ENCODE measurements around the gene TRIM15. TPM values are rescaled to one million over a fixed set of nuclear protein-coding genes. Genes with fewer than 3 reads are reported as not detected.

The TRIM15 gene
- total RNA-seq, 2 donors from 2014 or later, result 58.8 to 62.5 TPM

DNA sequence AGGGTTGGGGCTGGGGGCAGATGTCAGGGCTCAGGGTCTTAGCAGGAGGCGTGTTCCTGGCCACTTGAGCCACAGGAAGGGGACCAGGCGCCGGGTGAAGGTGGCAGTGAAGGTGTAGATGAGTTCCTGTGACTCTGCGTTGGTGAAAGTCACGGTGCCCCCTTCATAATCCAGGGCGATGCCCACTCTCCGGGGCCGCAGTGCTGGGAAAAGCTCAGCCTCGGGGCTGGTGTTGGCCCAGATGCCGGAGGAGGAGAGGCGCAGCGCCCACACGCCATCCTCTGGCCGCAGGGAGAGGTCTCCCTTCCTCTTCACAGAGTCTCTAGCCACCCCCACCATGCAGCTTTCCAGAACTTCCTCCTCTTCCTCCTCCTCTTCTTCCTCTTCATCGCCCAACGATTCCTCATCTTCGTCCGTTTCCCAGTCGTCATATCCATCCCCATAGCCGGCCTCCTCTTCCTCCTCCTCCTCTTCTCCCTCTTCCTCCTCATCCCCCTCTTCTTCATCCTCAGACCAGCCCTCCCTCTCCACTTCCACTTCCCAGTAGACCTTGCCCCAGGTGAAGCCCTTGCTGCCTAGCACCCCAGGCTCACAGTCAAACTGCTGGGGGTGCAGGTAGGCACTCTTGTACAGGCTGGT, 22.6 kb downstream of the TRIM15 start:
- no peak for DNase-seq
- intact Hi-C loops (cut with DNase I, micrococcal nuclease), result no loop called here
- peak; percentile 9 for ATAC-seq

DNA sequence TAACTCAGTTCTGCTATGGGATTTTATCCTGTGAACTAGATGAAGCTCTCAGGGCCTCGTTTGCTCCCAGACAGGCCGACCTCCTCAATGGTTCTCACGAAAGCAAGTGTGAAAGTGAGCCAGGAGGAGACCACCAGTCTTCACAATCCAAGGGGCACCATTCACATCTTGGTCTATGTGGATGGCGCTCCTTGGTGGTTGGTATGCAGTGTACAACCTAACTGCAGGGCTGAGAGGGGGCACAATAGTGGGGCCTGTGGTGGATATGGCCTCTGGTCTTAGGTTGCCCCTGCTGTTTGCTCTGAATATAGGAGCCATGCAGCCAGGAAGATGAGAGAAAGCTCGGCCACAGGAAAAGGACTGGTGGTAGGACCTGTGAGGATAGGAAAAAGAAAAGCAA, 25.2 kb downstream of the TRIM15 start:
- DNase-seq (no peak), ATAC-seq (no peak)
- intact Hi-C loops (cut with DNase I, micrococcal nuclease), result no loop called here

- ATAC-seq (no peak), DNase-seq (no peak)
- intact Hi-C loops (cut with DNase I, micrococcal nuclease), result no loop called here
Measured at GRCh38 chr6:30192076-30192475, 28.7 kb downstream of the TRIM15 start.

DNA sequence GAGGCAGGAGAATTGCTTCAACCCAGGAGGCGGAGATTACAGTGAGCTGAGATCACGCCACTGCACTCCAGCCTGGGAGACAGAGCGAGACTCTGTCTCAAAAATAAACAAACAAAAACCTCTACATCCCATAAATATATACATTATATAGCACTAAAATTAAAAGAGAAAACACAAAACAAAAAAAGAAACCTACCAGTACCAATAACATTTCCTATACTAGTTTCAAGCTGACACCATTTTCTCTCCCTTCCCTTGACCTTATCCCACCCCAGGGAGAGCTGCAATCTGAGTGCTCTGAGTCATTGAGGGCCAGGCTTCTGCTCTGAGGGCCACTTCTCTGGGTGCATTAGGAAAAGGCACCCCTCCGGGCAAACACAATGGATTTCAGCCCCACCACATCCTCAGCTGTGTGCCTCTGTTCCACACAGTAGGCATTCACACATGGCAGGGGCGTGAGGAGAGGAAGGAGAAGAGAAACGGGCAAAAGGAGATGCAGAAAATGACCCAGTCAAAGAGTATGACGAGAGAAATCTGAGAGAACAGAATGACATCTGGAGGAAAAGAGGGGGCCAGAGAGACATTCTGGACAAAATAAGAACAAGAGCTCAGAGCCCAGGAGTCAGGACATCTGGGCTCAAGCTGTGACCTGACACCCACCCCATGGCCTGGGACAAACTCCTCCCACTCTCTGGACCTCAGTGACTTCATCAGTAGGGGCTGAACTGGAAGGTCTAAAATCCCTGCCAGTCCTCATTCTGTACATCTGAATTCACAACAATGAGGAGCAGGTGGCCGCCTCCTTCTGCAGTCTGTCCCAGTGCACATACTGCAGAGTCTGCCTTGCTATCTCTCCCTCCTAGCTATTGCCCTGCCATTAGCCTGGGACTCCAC, 31.7 kb downstream of the TRIM15 start:
- ATAC-seq (no peak), DNase-seq (no peak)
- intact Hi-C loops (cut with DNase I, micrococcal nuclease), result no loop called here

- DNase-seq (no peak), ATAC-seq (no peak)
- intact Hi-C loops (cut with DNase I, micrococcal nuclease), result no loop called here
Measured at GRCh38 chr6:30195951-30196350, 32.6 kb downstream of the TRIM15 start.

DNA sequence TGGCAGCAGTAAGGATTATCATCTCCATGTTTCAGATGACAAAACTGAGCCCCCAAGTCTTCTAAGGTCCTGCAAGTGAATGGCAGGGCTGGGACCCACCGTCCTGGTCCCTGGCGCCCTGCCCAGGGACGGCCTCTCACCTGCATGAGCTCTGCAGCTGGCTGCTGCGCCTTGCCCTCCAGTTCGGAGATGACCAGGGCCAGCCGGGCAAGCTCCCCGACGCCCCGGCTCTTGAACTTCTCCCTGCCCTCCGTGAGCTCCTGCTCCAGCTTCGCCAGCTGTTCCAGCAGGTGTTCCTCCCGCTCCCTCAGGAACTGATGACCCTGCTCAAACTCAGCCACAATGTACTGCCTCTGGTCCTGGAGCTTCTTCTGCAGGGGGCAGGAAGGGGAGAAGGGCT, 33.0 kb downstream of the TRIM15 start:
- DNase-seq (no peak), ATAC-seq (no peak)
- intact Hi-C loops (cut with DNase I, micrococcal nuclease), result no loop called here

- intact Hi-C loops (cut with DNase I, micrococcal nuclease), result no loop called here
- ATAC-seq (no peak), DNase-seq (no peak)
Measured at GRCh38 chr6:30198166-30199084, 35.1 kb downstream of the TRIM15 start.

- intact Hi-C loops (cut with DNase I, micrococcal nuclease), result no loop called here
- DNase-seq, result no peak
- ATAC-seq, result no peak
Measured at GRCh38 chr6:30200551-30201281, 37.4 kb downstream of the TRIM15 start.

GRCh38 chr6:30202366-30202765, 39.0 kb downstream of the TRIM15 start:
- ATAC-seq (no peak), DNase-seq (no peak)
- intact Hi-C loops (cut with DNase I, micrococcal nuclease), result no loop called here

DNA sequence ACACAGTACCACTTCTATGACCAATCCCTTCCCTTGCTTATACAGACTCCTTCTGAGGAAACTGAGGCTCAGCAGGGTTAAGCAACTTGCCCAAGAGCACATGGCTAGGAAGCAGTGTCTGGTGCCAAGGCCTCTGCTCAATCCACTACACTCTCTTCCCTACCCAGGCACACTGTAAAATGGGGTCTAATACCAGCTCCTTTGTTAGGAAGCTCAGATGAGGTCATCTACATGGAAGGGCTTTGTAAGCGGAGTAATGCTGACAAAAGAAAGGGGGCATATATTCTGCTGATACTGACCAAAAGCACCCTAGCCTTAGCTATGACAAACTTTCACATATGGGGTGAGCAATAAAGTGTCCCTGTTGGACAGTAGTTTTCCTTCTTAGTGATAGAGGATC, 40.8 kb downstream of the TRIM15 start:
- DNase-seq, result no peak
- intact Hi-C loops (cut with DNase I, micrococcal nuclease), result no loop called here
- no peak for ATAC-seq

DNA sequence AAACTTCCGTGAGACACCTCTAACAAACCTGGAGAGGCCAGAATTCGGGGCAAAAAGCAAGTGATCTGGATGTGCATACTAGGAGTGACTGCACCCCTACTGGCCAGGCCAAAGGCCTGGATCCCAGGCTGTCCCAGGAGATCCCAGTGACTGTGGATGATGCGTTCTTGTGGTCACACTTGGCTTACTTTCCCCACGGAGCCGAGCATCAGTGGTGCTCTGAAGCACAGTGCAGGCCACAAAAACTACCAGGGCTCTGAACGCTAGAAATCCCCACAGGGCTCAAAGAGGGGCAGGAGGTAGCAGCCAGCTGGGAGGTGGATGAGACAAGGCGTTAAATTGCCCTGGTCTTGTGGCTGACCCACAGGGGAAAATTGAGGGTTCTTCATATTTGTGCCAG, 42.8 kb downstream of the TRIM15 start:
- ATAC-seq (no peak), DNase-seq (no peak)
- intact Hi-C loops (cut with DNase I, micrococcal nuclease), result no loop called here

DNA sequence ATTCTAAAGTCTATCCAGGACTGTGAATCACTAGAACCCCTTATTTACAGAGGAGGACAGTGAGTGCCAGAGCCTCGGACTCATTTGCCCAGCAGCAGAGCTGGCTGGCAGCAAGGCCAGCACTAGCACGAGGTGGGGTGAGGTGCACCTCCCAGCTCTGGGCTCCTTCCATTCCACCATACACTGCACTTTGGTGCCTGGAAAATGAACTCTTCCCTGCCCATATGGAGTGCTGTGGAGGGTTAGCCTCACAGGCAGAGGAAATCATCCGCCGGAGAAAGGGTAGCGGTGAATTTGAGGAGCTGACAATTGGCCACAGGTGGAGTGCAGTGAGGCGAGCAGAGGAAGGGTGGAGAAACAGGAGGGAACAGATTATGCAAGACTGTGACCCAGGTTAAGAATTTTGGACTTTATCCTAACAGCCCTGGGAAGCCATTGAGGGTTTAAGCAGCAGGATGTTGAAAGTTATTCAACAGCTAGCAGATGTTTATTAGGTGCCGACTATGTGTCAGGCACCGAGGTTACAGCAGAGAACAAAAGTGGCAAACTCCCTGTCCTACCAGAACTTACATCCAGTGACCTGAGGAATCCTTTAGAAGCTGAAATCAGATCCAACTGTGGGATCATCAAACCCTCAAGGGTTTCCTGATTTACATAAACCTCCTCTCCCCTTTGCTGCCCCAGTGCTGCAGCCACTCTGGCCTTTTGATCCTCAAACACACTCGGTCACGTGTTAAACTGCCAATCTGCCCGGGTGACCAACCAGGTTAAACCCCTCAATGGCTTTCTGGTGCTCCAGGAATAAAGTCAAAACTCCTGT, 43.7 kb downstream of the TRIM15 start:
- DNase-seq, result peak in 1 of 2 donors; percentile 37
- peak; percentile 73 for ATAC-seq

DNA sequence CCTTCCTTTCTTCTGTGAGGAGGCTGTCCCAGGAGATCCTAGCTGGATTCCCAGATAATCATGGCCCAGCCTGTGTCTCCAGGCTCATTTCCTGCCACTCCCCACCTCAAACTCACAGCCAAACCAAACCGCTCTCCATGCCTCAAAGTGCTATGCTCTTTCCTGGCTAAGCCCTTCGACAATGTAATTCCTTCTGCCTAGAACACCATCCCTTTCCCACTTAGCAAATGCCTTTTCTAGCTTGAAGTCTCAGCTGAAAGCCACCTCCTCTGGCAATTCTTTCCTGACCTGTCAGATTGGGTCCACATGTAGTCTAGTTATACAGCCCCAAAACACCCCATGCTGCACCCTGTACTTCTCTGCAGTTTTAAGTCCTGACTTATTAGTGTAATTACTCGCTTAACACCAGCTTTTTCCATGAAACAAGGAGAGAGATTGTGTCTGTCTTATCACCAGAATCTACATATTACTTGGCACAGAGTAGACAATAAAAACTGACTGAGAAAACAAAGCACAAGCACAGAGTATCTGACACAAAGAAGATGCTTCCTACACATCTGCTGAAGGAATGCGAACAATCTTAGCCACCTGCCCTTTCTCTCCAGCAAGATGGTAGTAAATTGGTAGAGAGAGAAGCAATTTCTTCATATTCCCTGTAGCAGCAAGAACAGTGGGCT, 44.4 kb downstream of the TRIM15 start:
- DNase-seq (peak in 1 of 2 donors; percentile 32), ATAC-seq (peak; percentile 66)
- intact Hi-C loops (cut with DNase I, micrococcal nuclease), result no loop called here

More for the DNA sequence above, 43.7 kb downstream of the TRIM15 start:
- intact Hi-C loops (cut with DNase I, micrococcal nuclease), result no loop called here

GRCh38 chr6:30211306-30211705, 48.0 kb downstream of the TRIM15 start:
- DNase-seq (no peak), ATAC-seq (no peak)
- intact Hi-C loops (cut with DNase I, micrococcal nuclease), result no loop called here

GRCh38 chr6:30211899-30212298, 48.6 kb downstream of the TRIM15 start:
- ATAC-seq, result no peak
- no peak for DNase-seq
- intact Hi-C loops (cut with DNase I, micrococcal nuclease), result no loop called here

DNA sequence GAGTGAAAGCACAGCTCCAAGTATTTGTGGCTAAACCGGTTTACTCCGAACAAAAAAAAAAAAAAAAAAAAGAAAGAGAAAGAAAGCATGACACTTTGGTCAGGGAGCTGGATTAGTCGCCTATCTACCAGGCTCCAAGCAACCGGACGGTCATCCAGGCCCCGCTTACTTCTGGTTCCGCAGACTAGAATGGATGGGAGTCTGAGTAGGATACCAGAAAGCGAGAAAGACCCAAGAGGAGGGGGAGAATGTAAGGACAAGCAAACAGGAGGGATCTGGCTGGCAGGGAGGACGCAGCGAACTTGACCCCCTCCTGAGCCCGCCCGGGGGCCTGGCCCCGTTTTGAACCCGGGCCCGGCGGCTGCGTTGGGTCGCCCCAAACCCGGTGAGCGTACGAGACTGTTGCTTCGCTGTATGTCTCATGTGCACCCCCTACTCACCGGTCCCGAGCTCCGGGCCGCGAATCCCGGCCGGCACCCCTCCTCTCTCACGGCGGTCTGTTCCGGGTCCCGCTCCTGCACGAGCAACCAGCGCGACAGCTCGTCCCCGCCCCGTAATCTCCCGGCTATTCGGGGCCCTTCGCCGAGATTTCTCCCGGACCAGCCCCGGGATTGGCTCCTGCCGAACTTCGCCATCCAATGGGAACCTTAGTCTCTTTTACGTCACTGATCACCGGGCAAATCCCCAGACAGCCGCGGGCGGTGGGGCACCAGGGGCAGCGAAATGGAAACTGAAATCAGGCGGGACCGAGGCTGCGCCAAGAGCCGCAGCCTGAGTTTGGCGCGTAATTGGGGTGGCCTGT, 49.7 kb downstream of the TRIM15 start, which contains the start of gene TRIM26:
TRIM26 (minus strand) TSS at position 542 of the 802 bp plus-strand sequence. CDS start 14,303 bp downstream, outside the sequence.
- ATAC-seq, result peak; percentile 85
- intact Hi-C loops (cut with DNase I, micrococcal nuclease), result no loop called here

GRCh38 chr6:30213667-30213956, 50.3 kb downstream of the TRIM15 start:
- intact Hi-C loops (cut with DNase I, micrococcal nuclease), result no loop called here
- DNase-seq (no peak), ATAC-seq (no peak)

More for the DNA sequence above, 49.7 kb downstream of the TRIM15 start, which contains the start of gene TRIM26:
- DNase-seq, result peak; percentile 97 to 98
